UCSD-AML1 (cell line): ENCODE results near the gene PHF12.

Experiments
- DNase-seq: peaks from one replicate; lab custom pipeline; 2025; ENCODE audit not compliant: unreplicated experiment; lab: John Stamatoyannopoulos, UW

The PHF12 gene

DNA sequence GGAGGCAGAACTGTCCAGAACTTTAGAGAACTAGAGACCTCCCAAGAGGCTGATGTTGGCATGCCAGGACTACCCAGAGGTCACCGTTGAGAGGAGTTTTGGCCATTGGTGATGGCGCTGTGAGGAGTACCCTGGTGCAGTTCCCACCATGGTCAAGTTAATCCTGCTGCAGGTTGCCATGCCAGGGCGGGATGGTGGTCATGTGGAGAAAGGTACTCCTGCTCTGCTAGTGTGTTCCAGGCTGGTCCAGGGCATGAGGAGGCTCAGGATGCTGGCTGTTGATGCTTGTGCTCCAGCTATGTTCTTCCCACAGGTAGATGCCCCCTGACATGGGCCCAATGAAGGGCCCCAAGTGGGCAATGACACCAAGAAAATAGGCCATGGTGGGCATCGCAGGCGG, 4.1 kb upstream of the PHF12 start:
- DNase-seq = no peak

DNA sequence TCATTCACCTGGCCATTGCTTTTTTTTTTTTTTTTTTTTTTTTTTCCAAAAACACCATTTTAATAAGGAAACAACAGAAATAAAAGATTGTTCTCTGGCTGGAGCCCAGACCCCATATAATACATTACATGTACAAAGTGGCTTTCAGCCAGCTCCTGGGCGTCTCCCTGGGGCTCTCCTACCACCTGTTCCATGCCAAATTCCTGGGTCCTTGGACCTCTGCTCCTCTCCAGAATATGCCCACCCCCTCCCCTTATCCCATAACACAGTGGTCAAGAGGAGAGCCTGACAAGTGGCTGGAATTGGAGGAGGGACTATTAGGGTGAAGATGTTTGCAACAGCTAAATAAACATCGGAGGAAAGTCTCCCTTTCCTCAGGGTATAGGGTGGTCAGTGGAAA, 3.6 kb upstream of the PHF12 start:
- DNase-seq = no peak

DNA sequence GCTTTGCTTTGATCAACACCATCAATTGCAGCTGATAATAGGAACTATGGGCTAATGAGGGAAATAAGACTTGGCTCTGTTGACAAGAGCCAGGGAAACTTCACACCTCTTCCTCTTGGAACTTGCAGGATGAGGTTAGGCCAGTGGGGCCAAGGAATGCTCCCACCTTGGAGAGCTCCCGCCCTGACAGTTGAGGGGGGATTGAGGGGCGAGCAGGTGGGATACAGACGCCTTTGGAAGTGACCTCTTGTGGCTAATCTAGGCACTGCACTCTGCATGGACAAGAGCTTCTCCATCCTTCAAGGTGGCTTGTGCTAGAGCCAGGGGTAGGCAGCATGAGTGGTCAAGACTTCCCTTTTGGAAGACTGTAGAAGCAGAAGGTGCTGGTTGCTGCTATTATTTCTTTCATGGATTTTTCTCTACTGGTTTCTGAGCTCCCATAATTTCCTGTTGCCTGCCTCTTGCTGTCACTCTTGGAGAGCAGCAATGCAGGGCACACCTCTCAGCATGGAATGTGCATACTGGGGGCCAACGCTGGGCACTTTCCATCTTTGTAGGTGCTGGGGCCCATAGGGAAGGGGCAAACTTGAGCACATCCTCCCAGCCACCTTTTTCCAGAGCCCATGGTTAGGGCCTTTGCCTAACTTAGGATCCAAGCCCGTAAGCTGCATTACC, 2.3 kb upstream of the PHF12 start:
- DNase-seq = peak; percentile 26

DNA sequence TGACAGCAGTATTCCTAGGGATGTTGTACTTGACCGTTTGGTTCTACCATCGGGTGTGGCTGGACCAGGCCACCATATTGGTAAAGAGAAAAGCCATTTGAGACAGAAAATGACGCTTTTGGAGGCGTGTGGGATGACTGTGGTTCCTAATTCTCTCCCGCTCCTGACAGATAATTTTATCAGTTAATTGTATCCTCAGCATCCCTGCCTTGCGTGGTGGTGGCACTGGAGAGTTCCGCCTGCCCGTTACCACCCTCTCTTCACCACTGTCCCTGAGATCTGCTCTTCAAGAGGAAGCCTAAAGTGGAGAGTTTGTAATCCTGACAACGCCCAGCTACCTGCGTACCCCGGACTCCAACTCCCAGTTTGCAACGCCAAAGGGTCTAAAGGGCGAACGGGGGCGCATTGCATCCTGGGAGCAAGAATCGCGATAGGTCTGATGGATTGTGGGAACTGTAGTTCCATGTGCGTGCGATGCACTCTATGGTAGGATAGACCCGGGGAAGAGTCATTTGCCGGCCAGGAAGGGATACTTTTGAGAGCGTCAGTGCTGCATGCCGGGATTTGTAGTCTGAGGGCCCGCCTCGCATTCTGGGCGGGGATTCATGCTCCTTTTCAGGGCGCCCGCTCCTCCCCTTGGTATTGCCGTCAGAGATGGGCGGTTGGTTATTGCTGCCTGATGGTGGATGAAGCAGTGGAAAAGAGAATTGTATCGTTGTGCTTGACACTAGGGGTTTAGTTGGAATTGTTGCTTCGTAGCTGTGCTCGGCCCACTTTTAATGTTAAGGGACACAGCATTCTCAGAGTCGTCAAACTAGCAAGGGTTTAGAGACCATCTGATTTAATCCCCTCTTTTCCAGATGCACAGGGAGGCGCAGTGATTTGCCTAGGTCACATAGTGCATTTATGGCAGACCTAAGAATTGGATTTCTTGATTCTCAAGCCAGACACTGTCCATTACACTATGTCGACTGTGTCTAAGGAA, 965 bp upstream of the PHF12 start:
- peak; percentile 96 for DNase-seq

DNA sequence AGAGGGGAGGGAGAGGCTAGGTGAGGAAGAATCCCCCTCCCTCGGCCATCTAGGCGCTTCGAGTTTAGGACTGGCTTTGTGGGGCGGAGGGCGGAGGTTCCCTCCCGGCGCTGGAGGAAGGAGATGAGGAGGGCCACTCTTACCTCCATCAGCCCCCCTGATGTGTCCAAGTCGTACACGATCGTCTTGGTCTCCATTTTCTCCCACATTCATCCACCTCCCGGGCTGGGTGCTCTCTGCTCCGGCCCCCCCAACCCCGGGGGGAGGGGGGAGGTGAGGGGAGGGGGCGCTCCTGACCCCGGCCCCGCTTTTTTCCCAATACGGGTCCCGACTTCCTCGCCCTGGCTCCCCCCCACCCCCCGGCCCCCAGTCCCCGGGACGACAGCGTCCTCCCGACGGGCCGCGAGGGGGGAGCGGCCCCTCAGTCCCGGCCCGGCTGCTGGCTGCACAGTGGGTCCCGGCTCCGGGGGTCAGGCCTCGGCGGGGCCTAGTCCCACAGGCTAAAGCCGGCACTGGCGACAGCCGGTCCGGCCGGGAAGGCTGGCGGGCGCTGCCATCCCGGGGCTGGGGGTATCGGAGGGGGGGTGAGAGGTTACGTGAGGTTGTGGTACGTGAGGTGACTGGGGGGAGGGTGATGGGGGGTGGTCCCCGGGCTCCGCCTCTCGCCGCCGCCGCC, 428 bp downstream of the PHF12 start:
- no peak for DNase-seq

DNA sequence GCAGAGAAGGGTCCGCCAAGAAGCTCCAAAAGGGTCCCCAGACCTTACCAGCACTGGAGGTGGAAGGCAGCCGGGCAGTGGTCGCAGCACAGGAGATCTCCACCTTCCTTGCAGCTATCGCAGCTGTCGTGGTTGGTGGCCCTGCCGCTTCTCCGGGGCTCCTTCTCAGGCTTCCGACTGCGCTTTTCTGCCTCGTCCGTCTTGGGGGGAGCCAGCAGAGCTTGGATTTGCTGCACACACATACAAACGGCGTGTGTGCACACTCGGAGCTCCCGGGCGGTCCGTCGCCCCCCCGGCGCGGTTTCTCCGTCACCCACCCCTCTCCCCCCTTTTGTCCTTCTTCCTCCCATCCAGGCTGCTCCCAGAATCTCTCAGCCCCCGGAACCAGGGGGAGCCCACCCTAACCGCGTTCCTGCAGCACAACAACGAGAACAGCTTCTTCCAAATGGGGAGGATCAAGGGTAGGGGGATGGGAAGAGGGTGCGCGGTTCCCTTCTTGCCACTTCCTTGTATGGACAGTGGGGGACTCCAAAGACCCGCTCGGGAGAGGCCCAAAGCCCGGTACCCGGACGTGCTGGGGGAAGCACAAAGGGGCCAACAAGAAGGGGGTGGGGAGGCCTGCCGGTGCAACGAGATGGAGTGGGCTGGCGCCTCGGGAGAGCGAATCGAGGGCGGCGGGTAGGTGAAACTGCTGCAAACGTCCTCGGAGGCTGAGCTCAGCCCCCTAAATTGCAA, 1.1 kb downstream of the PHF12 start:
- DNase-seq = peak; percentile 60

GRCh38 chr17:28949185-28950016, 1.9 kb downstream of the PHF12 start:
- peak; percentile 57 for DNase-seq

DNA sequence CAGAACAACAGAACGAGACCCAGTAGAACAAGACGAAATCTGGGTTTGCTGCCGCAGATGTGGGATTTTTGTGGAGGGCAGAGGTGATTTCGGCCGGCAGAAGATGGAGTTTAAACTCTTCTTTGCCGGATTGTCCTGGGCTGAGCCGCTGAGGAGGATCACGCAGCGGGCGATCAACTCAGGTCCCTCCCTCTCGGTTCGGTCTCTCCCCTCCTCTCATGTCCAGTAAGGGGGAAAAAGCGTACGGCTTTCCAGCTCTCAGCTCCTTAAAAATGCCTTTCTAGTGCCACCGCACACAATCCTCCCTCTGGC, 2.5 kb downstream of the PHF12 start:
- DNase-seq = no peak

- no peak for DNase-seq
Measured at GRCh38 chr17:28948342-28948741, 3.0 kb downstream of the PHF12 start.

GRCh38 chr17:28947639-28948038, 3.7 kb downstream of the PHF12 start:
- no peak for DNase-seq

DNA sequence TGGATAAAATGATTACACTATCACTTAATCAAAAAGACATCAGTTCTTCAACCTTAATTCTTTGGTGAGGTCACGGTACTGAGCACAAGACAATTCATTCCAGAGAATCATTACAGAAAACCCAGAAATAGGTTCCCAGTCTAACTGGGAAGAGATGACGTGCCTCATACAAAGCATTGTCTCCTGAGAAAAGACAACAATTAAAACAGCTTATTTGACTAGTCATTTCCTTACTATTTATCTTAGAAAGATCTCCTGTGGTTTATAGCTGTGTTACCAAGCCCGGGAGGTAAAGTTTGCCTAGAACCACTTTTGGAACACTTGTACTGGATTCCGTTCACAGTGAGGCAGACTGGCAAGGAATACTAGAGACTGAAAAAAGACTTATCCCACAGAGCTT, 5.1 kb downstream of the PHF12 start:
- DNase-seq = no peak

DNA sequence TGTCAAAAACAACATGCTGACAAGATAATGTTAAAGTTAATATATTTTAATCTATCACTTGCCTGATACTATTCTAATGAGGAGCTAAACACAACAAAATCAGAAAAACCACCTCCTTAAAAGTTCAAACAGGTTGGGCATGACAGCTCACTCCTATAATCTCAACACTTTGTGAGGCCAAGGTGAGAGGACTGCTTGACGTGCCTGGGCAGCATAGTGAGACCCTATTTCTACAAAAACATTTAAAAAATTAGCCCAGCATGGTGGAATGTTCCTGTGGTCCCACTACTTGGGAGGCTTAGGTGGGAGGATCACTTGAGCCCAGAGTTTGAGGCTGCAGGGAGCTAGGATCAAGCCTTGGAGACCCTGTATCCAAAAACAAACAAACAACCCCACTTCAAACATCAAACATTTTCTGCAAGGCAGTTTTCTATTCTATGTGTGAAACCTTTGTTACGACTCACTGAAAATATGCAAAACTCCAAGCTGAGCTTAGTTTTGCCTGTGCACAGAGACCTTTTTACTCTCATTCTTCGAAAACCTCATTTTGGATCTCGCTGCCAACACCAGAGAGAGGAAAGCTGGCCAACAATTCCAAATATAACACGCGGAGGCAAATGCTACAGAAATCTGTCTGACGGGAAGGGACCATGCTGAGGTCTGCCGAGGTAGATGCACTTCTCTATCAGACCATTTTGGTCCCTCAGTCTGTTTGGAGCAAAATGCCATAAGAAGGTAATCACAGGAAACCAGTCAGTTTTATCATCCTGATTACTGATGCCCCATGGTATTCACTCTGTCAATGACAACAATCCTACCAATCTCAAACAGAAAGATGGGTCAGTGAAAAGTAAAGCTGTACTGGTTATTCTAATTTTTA, 6.2 kb downstream of the PHF12 start:
- no peak for DNase-seq

- no peak for DNase-seq
Measured at GRCh38 chr17:28944343-28944742, 7.0 kb downstream of the PHF12 start.

DNA sequence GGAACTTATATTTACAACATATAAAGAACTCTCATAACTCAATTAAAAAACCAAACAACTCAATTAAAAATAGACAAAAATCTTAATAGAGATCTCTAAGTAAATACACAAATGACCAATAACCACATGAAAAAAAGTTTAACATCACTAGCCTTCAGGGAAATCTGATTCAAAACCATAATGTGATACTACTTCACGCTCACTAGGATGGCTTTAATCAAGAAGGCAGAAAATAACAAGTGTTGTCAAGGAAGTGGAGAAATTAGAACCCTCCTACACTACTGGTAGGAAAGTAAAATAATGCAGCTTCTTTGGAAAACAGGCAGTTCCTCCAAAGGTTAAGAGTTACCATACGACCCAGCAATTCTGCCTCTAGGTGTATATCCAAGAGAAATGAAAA, 8.4 kb downstream of the PHF12 start:
- no peak for DNase-seq

- DNase-seq = no peak
Measured at GRCh38 chr17:28941251-28941650, 10.1 kb downstream of the PHF12 start.

DNA sequence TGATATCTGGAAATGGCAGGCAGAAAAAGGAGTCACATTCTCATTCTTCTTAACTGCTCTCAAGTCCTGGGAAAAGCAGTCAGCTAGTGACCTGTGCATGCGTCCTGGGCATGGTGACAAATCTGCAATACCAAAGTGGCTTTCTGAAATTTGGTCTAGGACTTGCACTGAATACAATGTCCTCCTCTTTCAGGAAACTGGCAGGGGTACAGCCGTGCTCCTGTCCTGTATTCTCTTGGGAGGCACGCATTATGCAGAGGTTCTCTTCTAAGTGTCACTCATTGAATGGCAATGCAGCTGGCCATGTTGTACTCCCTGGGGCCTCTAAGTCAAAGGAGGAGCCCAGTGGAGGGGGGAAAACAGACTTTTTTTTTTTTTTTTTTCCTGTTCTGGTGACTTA, 10.6 kb downstream of the PHF12 start:
- no peak for DNase-seq

- DNase-seq = no peak
Measured at GRCh38 chr17:28940142-28940541, 11.2 kb downstream of the PHF12 start.

GRCh38 chr17:28938552-28938951, 12.8 kb downstream of the PHF12 start:
- DNase-seq = no peak

DNA sequence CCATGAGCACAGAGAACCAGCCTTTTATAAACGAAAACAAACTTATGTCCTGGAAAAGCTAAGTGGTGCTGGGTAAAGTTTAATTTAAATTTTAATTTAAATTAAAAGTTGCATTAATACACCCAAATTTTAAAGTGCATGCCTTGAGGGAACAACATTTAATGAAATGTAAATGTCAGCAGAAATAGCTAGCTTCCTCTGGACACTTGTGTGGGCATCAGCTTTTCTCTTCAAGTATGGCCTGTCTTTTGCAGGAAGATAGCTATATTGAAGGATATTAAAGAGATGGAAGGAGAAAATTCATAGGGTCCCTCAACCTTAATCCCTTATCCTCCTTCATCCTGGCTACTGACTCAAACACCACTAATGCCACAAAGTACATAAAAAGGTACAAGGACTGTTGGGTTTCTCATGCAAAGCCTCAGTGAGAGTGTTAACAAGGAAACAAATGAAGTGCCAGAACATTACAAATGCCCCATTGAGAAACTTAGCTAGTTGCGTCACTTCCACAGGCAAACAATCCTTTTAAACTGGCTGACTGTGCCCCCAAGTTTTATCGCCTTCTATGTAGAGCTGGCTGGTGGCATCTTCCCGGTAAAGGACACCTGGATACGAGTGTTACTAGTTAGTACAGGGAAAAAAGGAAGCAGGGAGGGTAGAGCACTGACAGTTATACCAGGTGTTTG, 14.1 kb downstream of the PHF12 start:
- DNase-seq = no peak
